H9 (cell line): ENCODE measurements around the gene BAHD1. TPM values are rescaled to one million over a fixed set of nuclear protein-coding genes. Genes with fewer than 3 reads are reported as not detected.

Source experiments
- DNase-seq: peaks from one replicate; pipeline ENCODE4 v3.0.0-alpha.2; 2017
- H2AFZ ChIP-seq: one replicate; pipeline ENCODE4 v1.6.1; 2013; ENCODE audit warnings: mild to moderate bottlenecking, low read length, control low read depth, moderate library complexity
- H2AK5ac ChIP-seq: 2 replicates; pipeline ENCODE4 v1.6.1; 2013; ENCODE audit warnings: low read length, control low read depth, mixed read lengths; ENCODE audit not compliant: insufficient read length
- H2BK120ac ChIP-seq: one replicate; pipeline ENCODE4 v1.6.1; 2013; ENCODE audit warnings: low read depth, mild to moderate bottlenecking, low read length, control low read depth, inconsistent platforms; ENCODE audit not compliant: poor library complexity, severe bottlenecking
- H2BK12ac ChIP-seq: 2 replicates; pipeline ENCODE4 v1.6.1; 2013; ENCODE audit warnings: low read length, control low read depth, mixed read lengths, low read depth; ENCODE audit not compliant: insufficient read length
- H2BK15ac ChIP-seq: 2 replicates; pipeline ENCODE4 v1.6.1; 2013; ENCODE audit warnings: low read depth, low read length, control low read depth
- H2BK20ac ChIP-seq: one replicate; pipeline ENCODE4 v1.6.1; 2013; ENCODE audit warnings: low read depth, mild to moderate bottlenecking, low read length, control low read depth, inconsistent platforms; ENCODE audit not compliant: poor library complexity, severe bottlenecking
- H2BK5ac ChIP-seq: 2 replicates; pipeline ENCODE4 v1.6.1; 2013; ENCODE audit warnings: low read length, control low read depth, mixed read lengths; ENCODE audit not compliant: insufficient read length
- H3K14ac ChIP-seq: 2 replicates; pipeline ENCODE4 v1.6.1; 2013; ENCODE audit warnings: low read length, control low read depth; ENCODE audit not compliant: insufficient read depth
- H3K18ac ChIP-seq: 2 replicates; pipeline ENCODE4 v1.6.1; 2013; ENCODE audit warnings: low read depth, mild to moderate bottlenecking, mixed read lengths, low read length, control low read depth; ENCODE audit not compliant: insufficient read length
- H3K23ac ChIP-seq: 2 replicates; pipeline ENCODE4 v1.6.1; 2013; ENCODE audit warnings: low read length, control low read depth, mixed read lengths, low read depth; ENCODE audit not compliant: insufficient read length
- H3K23me2 ChIP-seq: 2 replicates; pipeline ENCODE4 v1.6.1; 2013; ENCODE audit warnings: low read depth, mild to moderate bottlenecking, mixed read lengths, low read length, control low read depth; ENCODE audit not compliant: insufficient read length, poor library complexity, severe bottlenecking
- H3K27ac ChIP-seq: 2 replicates; pipeline ENCODE4 v1.5.1; 2013; ENCODE audit warnings: low read length, control low read depth, mixed read lengths, low read depth; ENCODE audit not compliant: insufficient read length
- H3K27me3 ChIP-seq: 2 replicates; pipeline ENCODE4 v1.6.1; 2013; ENCODE audit warnings: low read length, control low read depth, inconsistent platforms; ENCODE audit not compliant: insufficient read depth
- H3K4ac ChIP-seq: 2 replicates; pipeline ENCODE4 v1.6.1; 2013; ENCODE audit warnings: low read depth, mild to moderate bottlenecking, control low read depth, inconsistent platforms, low read length, moderate library complexity
- H3K4me1 ChIP-seq: 2 replicates; pipeline ENCODE4 v1.6.1; 2013; ENCODE audit warnings: low read length, control low read depth, inconsistent platforms; ENCODE audit not compliant: insufficient read depth
- H3K4me2 ChIP-seq: 2 replicates; pipeline ENCODE4 v1.6.1; 2013; ENCODE audit warnings: low read length, control low read depth, mixed read lengths; ENCODE audit not compliant: insufficient read length, insufficient read depth
- H3K56ac ChIP-seq: 2 replicates; pipeline ENCODE4 v1.6.1; 2013; ENCODE audit warnings: low read depth, mild to moderate bottlenecking, mixed read lengths, low read length, control low read depth; ENCODE audit not compliant: insufficient read length
- H3K79me1 ChIP-seq: 2 replicates; pipeline ENCODE4 v1.6.1; 2013; ENCODE audit warnings: low read depth, mild to moderate bottlenecking, moderate library complexity, low read length, control low read depth, inconsistent platforms; ENCODE audit not compliant: insufficient read depth, poor library complexity, severe bottlenecking
- H3K79me2 ChIP-seq: 2 replicates; pipeline ENCODE4 v1.6.1; 2013; ENCODE audit warnings: low read length, control low read depth, inconsistent platforms; ENCODE audit not compliant: insufficient read depth
- H3K9ac ChIP-seq: 2 replicates; pipeline ENCODE4 v1.6.1; 2013; ENCODE audit warnings: low read length, control low read depth, mixed read lengths; ENCODE audit not compliant: insufficient read length; ENCODE audit errors: extremely low read depth
- H3K9me3 ChIP-seq: one replicate; pipeline ENCODE4 v1.6.1; 2013; ENCODE audit warnings: low read depth, low read length, inconsistent platforms; ENCODE audit not compliant: control insufficient read depth
- H3T11ph ChIP-seq: one replicate; pipeline ENCODE4 v1.6.1; 2013; ENCODE audit warnings: mild to moderate bottlenecking, low read length, control low read depth, inconsistent platforms
- H4K20me1 ChIP-seq: one replicate; pipeline ENCODE4 v1.6.1; 2013; ENCODE audit not compliant: control insufficient read depth, insufficient read length, insufficient read depth
- H4K5ac ChIP-seq: 2 replicates; pipeline ENCODE4 v1.6.1; 2013; ENCODE audit warnings: low read depth, mild to moderate bottlenecking, mixed read lengths, low read length, control low read depth; ENCODE audit not compliant: insufficient read length
- H4K8ac ChIP-seq: replicated peaks from 2 replicates; pipeline ENCODE4 v1.6.1; 2013; ENCODE audit warnings: low read length, control low read depth, mixed read lengths, low read depth; ENCODE audit not compliant: insufficient read length
- H4K91ac ChIP-seq: 2 replicates; pipeline ENCODE4 v1.6.1; 2013; ENCODE audit warnings: low read depth, mild to moderate bottlenecking, moderate library complexity, mixed read lengths, low read length, control low read depth; ENCODE audit not compliant: insufficient read length
- H3K27ac Mint-ChIP-seq, 3 experiments: 2 replicates in 2 of 3; 3 replicates in 1 of 3; pipeline ENCODE4 v1.8.0; 2020 to 2021; ENCODE audit warnings: mixed read lengths in 3 of 3, mild to moderate bottlenecking in 1 of 3, moderate library complexity in 1 of 3
- H3K27me3 Mint-ChIP-seq: 2 replicates; pipeline ENCODE4 v1.8.0; 2021; ENCODE audit warnings: low read depth, mild to moderate bottlenecking, moderate library complexity, mixed read lengths
- H3K36me3 Mint-ChIP-seq, 3 experiments: 2 replicates in 2 of 3; 3 replicates in 1 of 3; pipeline ENCODE4 v1.8.0; 2020 to 2021; ENCODE audit warnings: low read depth in 3 of 3, mixed read lengths in 3 of 3; ENCODE audit not compliant: insufficient read depth in 1 of 3
- H3K4me1 Mint-ChIP-seq, 2 experiments: 2 replicates each; pipeline ENCODE4 v1.8.0; 2020; ENCODE audit warnings: mixed read lengths in 2 of 2
- H3K4me3 Mint-ChIP-seq, 2 experiments: 2 replicates in 1 of 2; 3 replicates in 1 of 2; pipeline ENCODE4 v1.8.0; 2020 to 2021; ENCODE audit warnings: mild to moderate bottlenecking in 2 of 2, mixed read lengths in 2 of 2, moderate library complexity in 1 of 2
- H3K9me3 Mint-ChIP-seq, 2 experiments: 2 replicates in 1 of 2; 3 replicates in 1 of 2; pipeline ENCODE4 v1.8.0; 2020; ENCODE audit warnings: mild to moderate bottlenecking in 2 of 2, mixed read lengths in 2 of 2, moderate library complexity in 1 of 2
- CTCF ChIP-seq: fragments of 200-600 bp; sonication (generic); conservative IDR thresholded peaks from 3 replicates; pipeline ENCODE4 v1.8.0; 2021; ENCODE audit warnings: antibody characterized with exemption, mild to moderate bottlenecking
- total RNA-seq: library from RNA; stranded (reverse); gene quantifications from 2 replicates; pipeline ENCODE4 v1.2.1, GENCODE V29; 2021

BAHD1 gene
- total RNA-seq, 1 experiment from 2014 or later, result 54.1 TPM

GRCh38 chr15:40449275-40449674 is 8.5 kb downstream of the BAHD1 start:
- Histone ChIP-seq H4K91ac (no peak overlapping the region), H3K18ac (no peak overlapping the region), H2BK120ac (no peak overlapping the region), H3K79me2 (peaks cover 68% of the 10 kb centered on the region; the same call in 1 of the 2 replicates), H3K4me2 (no peak overlapping the region), H4K8ac (no peak overlapping the region), H4K20me1 (no peaks in the 10 kb centered on the region), H2BK15ac (no peak overlapping the region), H3K23me2 (no peaks in the 10 kb centered on the region), H3T11ph (no peak overlapping the region), H2AK5ac (no peak overlapping the region), H3K56ac (no peak overlapping the region), H3K27me3 (no peaks in the 10 kb centered on the region), H3K9me3 (no peaks in the 10 kb centered on the region), H3K23ac (no peak overlapping the region), H2BK20ac (no peak overlapping the region), H3K4me1 (peaks cover 25% of the 10 kb centered on the region), H3K27ac (no peak overlapping the region), H3K9ac (no peak overlapping the region), H2BK5ac (no peak overlapping the region), H3K14ac (no peak overlapping the region), H3K4ac (no peak overlapping the region), H2AFZ (no peak overlapping the region), H3K79me1 (peaks cover 7% of the 10 kb centered on the region), H4K5ac (no peak overlapping the region), H2BK12ac (no peak overlapping the region)
- H3K27ac Mint-ChIP-seq, result peak overlapping the region in 2 of 3 experiments; percentile 1 to 75; a peak in 3 of 7 replicates
- H3K9me3 Mint-ChIP-seq, result no peaks in the 10 kb centered on the region
- TF ChIP-seq CTCF, result no peak
- peaks cover 0 to 20% (median 3%) of the 10 kb centered on the region in 3 experiments; a peak in 4 of 7 replicates for H3K36me3 Mint-ChIP-seq
- no peaks in the 10 kb centered on the region for H3K27me3 Mint-ChIP-seq
- no peak for DNase-seq
- no peak overlapping the region for H3K4me3 Mint-ChIP-seq
- peaks cover 71 to 72% of the 10 kb centered on the region in 2 experiments for H3K4me1 Mint-ChIP-seq
